ENCODE measurements around the gene ZFAND3. TPM values are rescaled to one million over a fixed set of nuclear protein-coding genes. Genes with fewer than 3 reads are reported as not detected.

The ZFAND3 gene
- total and polyA plus RNA-seq, 7 donors, result 48.5 to 166 (median 141) TPM

DNA sequence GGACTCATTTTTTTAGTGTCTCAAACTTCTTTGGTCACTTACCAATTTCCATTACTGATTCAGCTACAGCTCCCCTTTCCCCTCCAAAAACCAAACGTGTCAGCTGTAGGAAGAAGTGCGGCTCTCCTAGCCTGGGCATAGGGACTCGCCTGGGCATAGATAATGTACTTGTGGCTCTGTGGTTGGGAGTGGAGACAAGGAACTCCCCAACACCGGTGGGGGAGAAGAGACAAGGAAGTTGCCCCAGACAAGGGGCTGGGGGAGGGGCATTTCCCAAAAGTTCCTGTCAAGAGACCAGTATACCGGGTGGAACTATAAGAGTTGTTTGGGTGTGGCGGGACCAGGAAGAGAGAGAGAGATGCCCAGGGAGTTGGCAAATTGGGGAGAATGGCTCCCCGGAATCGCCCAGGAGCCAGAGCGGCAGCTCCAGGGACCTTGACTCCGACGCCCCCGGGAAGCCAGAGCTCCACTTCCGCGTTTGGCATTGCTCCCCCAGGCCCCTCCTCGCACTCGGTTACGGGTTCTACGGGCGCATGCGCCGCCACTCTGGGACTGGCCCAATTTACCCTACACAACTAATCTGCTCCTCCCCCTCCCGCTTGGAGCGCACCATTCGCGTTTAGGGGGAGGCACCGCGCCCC lies 871 bp upstream of the ZFAND3 start:
- DNase-seq (peak; percentile 96 to 98), ATAC-seq (peak; percentile 78 to 87 (median 81))
- no peaks in the 10 kb centered on the region for H3K9me3 ChIP-seq
- intact Hi-C loops (cut with DNase I), result no loop called here
- H3K36me3 ChIP-seq (ENCODE audit: insufficient read depth in 1 of 2, low read depth in 1 of 2), result no peaks in the 10 kb centered on the region
- peak overlapping the region; percentile 99 for H3K27ac ChIP-seq
- H3K4me1 ChIP-seq, result peaks cover 27% of the 10 kb centered on the region
- H3K4me3 ChIP-seq, result peak overlapping the region; percentile 87
- no peaks in the 10 kb centered on the region for H3K27me3 ChIP-seq (ENCODE audit: insufficient read depth in 3 of 3, low read length in 2 of 3)
- TF ChIP-seq, protein P1, sequence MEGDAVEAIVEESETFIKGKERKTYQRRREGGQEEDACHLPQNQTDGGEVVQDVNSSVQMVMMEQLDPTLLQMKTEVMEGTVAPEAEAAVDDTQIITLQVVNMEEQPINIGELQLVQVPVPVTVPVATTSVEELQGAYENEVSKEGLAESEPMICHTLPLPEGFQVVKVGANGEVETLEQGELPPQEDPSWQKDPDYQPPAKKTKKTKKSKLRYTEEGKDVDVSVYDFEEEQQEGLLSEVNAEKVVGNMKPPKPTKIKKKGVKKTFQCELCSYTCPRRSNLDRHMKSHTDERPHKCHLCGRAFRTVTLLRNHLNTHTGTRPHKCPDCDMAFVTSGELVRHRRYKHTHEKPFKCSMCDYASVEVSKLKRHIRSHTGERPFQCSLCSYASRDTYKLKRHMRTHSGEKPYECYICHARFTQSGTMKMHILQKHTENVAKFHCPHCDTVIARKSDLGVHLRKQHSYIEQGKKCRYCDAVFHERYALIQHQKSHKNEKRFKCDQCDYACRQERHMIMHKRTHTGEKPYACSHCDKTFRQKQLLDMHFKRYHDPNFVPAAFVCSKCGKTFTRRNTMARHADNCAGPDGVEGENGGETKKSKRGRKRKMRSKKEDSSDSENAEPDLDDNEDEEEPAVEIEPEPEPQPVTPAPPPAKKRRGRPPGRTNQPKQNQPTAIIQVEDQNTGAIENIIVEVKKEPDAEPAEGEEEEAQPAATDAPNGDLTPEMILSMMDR (IDR thresholded peaks at IDR 0.05), result no peak
- 0 to 1% (median 0%) methylated on average over 24 to 27 of the region's 27 CpGs for WGBS, 3 donors

DNA sequence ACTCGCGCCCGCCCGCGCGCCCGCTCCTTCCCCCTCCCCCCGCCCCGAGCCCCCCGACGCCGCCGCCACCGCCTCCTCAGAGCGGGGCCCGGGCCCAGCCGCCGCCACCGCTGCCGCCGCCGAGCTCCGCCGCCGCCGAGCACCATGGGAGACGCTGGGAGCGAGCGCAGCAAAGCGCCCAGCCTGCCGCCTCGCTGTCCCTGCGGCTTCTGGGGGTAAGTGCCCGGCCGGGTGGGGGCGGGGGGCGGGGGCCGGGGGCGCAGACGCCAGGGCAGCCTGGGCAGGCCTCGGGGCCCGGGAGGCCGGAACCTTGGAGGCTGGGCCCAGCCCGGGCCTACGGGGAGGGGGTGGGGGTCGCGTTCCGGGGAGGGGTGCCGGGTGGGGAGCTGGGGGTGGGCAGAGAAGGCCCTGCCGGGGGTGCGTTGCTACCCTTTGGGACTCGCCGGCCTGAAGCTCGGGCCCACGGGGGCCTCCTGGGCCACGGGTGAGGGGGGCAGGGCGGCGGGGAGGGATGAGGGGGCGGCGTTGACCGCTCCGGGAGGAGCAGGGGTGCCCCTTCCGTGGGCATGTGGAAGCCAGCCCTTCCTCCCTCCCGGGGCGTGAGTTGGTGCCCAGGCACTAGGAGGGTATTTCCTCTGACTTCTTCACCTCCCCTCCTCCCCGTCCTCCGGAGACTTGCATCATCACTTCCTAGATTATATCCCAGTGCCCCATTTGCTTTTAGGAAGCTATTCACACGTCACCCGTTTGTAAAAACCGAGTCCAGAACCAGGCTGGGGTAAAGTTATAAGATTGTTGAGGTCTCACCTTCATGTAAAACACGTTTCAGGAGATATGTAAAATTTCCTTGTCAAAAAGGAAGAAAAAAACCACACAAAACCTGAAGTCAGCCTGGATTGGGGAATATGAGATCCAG lies 533 bp downstream of the ZFAND3 start:
- ATAC-seq, result peak; percentile 24 to 64 (median 51)
- Histone ChIP-seq H3K9me3 (no peaks in the 10 kb centered on the region), H3K4me1 (peaks cover 41% of the 10 kb centered on the region), H3K4me3 (peak overlapping the region; percentile 87), H3K36me3 (ENCODE audit: insufficient read depth in 1 of 2, low read depth in 1 of 2) (no peaks in the 10 kb centered on the region), H3K27ac (peak overlapping the region; percentile 99), H3K27me3 (ENCODE audit: insufficient read depth in 3 of 3, low read length in 2 of 3) (no peaks in the 10 kb centered on the region)
- TF ChIP-seq, protein P1 (IDR thresholded peaks at IDR 0.05), result no peak
- intact Hi-C loops (cut with DNase I), result loop anchor here in 1 of 2 donors (5.0 kb wide), 1 partner anchor 42 kb away; no protein-coding TSS in a partner anchor
- DNase-seq, result peak; percentile 68 to 78
- WGBS, 3 donors, result 0 to 1% (median 1%) methylated on average over 33 to 71 of the region's 71 CpGs

DNA sequence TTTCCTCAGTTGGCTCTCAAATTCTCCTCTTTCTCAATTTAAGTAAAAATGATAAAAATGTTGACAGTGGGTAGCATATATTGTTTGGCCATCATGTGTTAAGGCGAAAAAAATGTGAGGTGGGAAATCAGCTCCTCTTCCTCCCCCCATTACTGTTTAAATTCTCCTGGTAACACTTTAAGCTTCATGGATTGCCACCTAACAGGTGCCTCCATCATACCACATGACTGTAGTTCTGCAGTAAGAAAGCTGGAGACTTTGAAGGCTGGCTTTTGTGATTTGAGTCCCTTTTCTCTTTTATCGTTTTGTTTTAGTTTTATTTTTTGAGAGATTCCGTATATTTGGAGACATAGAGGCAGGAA lies 1.2 kb downstream of the ZFAND3 start:
- H3K27ac ChIP-seq, result peak overlapping the region; percentile 99
- H3K36me3 ChIP-seq (ENCODE audit: insufficient read depth in 1 of 2, low read depth in 1 of 2), result no peaks in the 10 kb centered on the region
- intact Hi-C loops (cut with DNase I), result loop anchor here in 1 of 2 donors (5.0 kb wide), 1 partner anchor 42 kb away; no protein-coding TSS in a partner anchor

DNA sequence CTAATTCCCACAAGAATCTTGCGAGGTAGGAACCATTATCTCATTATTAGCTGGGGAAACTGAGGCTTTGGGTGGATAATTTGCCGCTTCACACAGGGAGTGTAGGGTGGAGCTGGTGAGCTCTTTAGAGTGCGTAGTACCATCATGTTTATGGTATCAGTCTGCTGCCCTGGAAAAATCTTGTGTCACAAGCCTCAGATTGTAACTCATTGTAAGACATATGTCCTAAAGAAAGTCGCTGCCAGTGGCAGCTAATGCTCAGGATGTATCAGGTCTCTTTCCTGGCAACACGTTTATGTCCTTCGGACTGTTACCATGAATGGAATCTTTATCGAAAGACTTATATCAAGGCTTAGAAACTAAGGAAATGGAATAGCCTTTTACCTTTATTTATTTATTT lies 1.9 kb downstream of the ZFAND3 start:
- DNase-seq, result no peak
- 34 to 51% (median 34%) methylated on average over 7 of the region's 7 CpGs for WGBS, 3 donors
- Histone ChIP-seq H3K36me3 (ENCODE audit: insufficient read depth in 1 of 2, low read depth in 1 of 2) (no peaks in the 10 kb centered on the region), H3K27ac (peak overlapping the region; percentile 99), H3K4me3 (peak overlapping the region; percentile 87), H3K4me1 (peaks cover 51% of the 10 kb centered on the region), H3K27me3 (ENCODE audit: insufficient read depth in 3 of 3, low read length in 2 of 3) (no peaks in the 10 kb centered on the region), H3K9me3 (no peaks in the 10 kb centered on the region)
- intact Hi-C loops (cut with DNase I), result loop anchor here in 1 of 2 donors (5.0 kb wide), 1 partner anchor 41 kb away; no protein-coding TSS in a partner anchor
- TF ChIP-seq, protein P1 (IDR thresholded peaks at IDR 0.05), result no peak
- ATAC-seq, result peak in 3 of 4 donors; percentile 11 to 35 (median 12)

More for the DNA sequence above, 1.2 kb downstream of the ZFAND3 start:
- TF ChIP-seq, protein P1 (IDR thresholded peaks at IDR 0.05), result no peak
- ATAC-seq (peak in 2 of 4 donors; percentile 30 to 33), DNase-seq (no peak)
- Histone ChIP-seq H3K4me3 (peak overlapping the region; percentile 87), H3K9me3 (no peaks in the 10 kb centered on the region), H3K4me1 (peaks cover 45% of the 10 kb centered on the region), H3K27me3 (ENCODE audit: insufficient read depth in 3 of 3, low read length in 2 of 3) (no peaks in the 10 kb centered on the region)
- WGBS, 3 donors, result 17 to 34% (median 24%) methylated on average over 3 of the region's 3 CpGs
